ENCODE measurements around the gene RRP1.

Gene RRP1

DNA sequence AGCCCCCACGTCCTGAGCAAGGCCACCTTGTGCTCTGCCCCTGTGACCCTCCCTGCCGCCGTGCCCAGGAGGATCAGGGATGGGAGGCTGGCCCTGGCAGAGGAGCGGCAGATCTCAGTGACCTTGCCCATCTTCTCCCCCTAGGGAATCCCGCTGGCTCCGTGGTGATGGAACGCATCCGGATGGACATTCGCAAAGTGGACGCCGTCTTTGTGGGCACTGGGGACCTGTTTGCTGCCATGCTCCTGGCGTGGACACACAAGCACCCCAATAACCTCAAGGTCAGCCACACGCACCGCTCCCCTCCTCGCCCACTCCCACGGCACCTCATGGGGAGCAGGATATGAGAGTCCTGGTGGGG, 36.0 kb upstream of the RRP1 start:
- TF ChIP-seq, protein P1, sequence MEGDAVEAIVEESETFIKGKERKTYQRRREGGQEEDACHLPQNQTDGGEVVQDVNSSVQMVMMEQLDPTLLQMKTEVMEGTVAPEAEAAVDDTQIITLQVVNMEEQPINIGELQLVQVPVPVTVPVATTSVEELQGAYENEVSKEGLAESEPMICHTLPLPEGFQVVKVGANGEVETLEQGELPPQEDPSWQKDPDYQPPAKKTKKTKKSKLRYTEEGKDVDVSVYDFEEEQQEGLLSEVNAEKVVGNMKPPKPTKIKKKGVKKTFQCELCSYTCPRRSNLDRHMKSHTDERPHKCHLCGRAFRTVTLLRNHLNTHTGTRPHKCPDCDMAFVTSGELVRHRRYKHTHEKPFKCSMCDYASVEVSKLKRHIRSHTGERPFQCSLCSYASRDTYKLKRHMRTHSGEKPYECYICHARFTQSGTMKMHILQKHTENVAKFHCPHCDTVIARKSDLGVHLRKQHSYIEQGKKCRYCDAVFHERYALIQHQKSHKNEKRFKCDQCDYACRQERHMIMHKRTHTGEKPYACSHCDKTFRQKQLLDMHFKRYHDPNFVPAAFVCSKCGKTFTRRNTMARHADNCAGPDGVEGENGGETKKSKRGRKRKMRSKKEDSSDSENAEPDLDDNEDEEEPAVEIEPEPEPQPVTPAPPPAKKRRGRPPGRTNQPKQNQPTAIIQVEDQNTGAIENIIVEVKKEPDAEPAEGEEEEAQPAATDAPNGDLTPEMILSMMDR (IDR thresholded peaks at IDR 0.05) = no peak
- TF ChIP-seq ZFX (IDR thresholded peaks at IDR 0.05; ENCODE audit: borderline replicate concordance) = no peak
- no peak overlapping the region for H3K27ac ChIP-seq

- H3K27ac ChIP-seq = no peak overlapping the region
- TF ChIP-seq, protein P1 (IDR thresholded peaks at IDR 0.05) = no peak
- TF ChIP-seq ZFX (IDR thresholded peaks at IDR 0.05; ENCODE audit: borderline replicate concordance) = no peak
These were observed 34.2 kb upstream of the RRP1 start for GRCh38 chr21:43754948-43755781.

- no peak for TF ChIP-seq ZFX (IDR thresholded peaks at IDR 0.05; ENCODE audit: borderline replicate concordance)
- TF ChIP-seq, protein P1 (IDR thresholded peaks at IDR 0.05) = no peak
- no peak overlapping the region for H3K27ac ChIP-seq
These were observed 33.4 kb upstream of the RRP1 start for GRCh38 chr21:43755820-43756594.

DNA sequence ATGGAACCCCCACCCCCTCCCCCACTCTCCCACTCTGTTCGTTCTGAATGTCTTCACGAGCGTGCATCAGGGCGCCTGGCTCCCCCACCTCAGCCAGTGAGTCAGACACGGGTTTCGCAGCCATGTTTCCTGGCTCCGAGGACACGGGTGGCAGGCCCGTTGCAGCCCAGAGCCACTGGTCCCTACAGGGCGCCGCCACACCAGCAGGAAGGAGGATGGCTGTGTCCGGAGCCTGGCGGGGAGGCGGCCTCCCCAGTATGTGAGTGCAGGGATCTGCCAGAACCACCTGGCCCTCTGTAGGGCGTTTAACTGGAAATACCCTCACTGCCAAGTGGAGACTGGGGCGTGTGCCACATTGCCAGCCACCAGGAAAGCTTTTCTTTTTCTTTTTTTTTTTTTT, 31.8 kb upstream of the RRP1 start:
- TF ChIP-seq ZFX (IDR thresholded peaks at IDR 0.05; ENCODE audit: borderline replicate concordance) = no peak
- TF ChIP-seq, protein P1 (IDR thresholded peaks at IDR 0.05) = no peak
- no peak overlapping the region for H3K27ac ChIP-seq

DNA sequence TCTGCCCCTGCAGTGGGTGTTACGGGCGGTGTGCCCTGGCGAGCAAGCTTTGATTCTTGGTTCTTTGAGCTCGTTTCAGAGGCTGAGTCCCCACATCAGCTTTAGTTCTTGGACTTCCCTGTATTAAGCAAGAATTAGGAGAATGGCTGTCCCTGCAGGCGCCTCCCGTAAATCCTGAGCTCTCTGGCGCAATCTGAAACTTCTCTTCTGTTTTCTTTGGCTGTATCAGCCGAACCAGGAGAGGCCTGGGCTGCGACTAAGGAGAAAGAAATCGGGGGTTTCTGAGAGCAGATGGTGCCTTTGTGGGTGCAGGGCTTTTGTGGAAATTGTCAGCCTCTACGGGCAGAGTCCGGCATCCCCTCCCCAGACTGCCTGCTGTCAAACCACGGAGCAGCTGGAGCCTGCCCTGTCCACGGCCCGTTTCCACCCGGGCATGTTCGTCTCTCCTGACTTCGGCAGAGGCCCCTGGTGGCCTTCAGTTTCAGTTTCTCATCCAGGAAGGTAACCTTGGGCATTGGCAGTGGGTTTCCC, 31.2 kb upstream of the RRP1 start:
- no peak overlapping the region for H3K27ac ChIP-seq
- TF ChIP-seq, protein P1 (IDR thresholded peaks at IDR 0.05) = no peak
- no peak for TF ChIP-seq ZFX (IDR thresholded peaks at IDR 0.05; ENCODE audit: borderline replicate concordance)

GRCh38 chr21:43758811-43759210, 30.6 kb upstream of the RRP1 start:
- H3K27ac ChIP-seq = no peak overlapping the region
- TF ChIP-seq, protein P1 (IDR thresholded peaks at IDR 0.05) = no peak
- TF ChIP-seq ZFX (IDR thresholded peaks at IDR 0.05; ENCODE audit: borderline replicate concordance) = no peak

DNA sequence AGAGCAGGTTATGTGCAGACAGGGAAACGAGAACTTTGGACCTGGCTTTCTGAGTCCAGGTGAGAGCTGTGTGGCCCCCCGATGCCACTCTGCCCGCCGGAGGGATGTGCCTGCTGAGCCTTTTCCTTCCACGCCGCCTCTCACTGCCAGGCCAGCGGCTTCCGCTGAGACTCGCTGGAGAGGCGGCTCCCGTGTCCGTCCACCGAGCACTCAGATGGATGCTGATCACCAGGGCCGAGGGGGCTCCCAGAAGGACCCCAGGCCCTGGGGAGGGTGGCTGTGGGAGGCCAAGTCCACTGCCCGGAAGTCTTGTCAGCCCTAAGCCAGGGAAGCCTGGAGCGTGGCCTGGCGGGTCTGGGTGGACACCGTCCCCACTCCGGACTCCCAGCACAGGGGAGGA, 29.7 kb upstream of the RRP1 start:
- H3K27ac ChIP-seq = no peak overlapping the region
- TF ChIP-seq ZFX (IDR thresholded peaks at IDR 0.05; ENCODE audit: borderline replicate concordance) = no peak
- TF ChIP-seq, protein P1 (IDR thresholded peaks at IDR 0.05) = no peak

All from 22Rv1 (cell line).